ENCODE data around the gene UPK2. TPM values are rescaled to one million over a fixed set of nuclear protein-coding genes. Genes with fewer than 3 reads are reported as not detected.

Gene UPK2
- total RNA-seq, 1 donor from 2014 or later: not detected

- no peak for DNase-seq (ENCODE audit: low spot score)
- TF ChIP-seq CTCF (IDR thresholded peaks at IDR 0.05; ENCODE audit: unreplicated experiment): no peak
- Mint-ChIP-seq H3K27me3 (ENCODE audit: unreplicated experiment) (peaks cover 25% of the 10 kb centered on the region), H3K9me3 (ENCODE audit: unreplicated experiment) (no peaks in the 10 kb centered on the region), H3K27ac (ENCODE audit: unreplicated experiment) (no peak overlapping the region), H3K36me3 (ENCODE audit: low read depth, unreplicated experiment) (peaks cover 3% of the 10 kb centered on the region), H3K4me3 (ENCODE audit: unreplicated experiment) (peak overlapping the region; percentile 92), H3K4me1 (ENCODE audit: unreplicated experiment) (peaks cover 55% of the 10 kb centered on the region)
Observed at GRCh38 chr11:118922745-118923627, 33.1 kb upstream of the UPK2 start.

GRCh38 chr11:118923721-118924587, 32.1 kb upstream of the UPK2 start:
- Mint-ChIP-seq H3K4me1 (ENCODE audit: unreplicated experiment) (peaks cover 55% of the 10 kb centered on the region), H3K36me3 (ENCODE audit: low read depth, unreplicated experiment) (peaks cover 3% of the 10 kb centered on the region), H3K4me3 (ENCODE audit: unreplicated experiment) (peak overlapping the region; percentile 92), H3K27me3 (ENCODE audit: unreplicated experiment) (peaks cover 25% of the 10 kb centered on the region), H3K27ac (ENCODE audit: unreplicated experiment) (peak overlapping the region; percentile 37), H3K9me3 (ENCODE audit: unreplicated experiment) (no peaks in the 10 kb centered on the region)
- no peak for DNase-seq (ENCODE audit: low spot score)
- TF ChIP-seq CTCF (IDR thresholded peaks at IDR 0.05; ENCODE audit: unreplicated experiment): no peak

DNA sequence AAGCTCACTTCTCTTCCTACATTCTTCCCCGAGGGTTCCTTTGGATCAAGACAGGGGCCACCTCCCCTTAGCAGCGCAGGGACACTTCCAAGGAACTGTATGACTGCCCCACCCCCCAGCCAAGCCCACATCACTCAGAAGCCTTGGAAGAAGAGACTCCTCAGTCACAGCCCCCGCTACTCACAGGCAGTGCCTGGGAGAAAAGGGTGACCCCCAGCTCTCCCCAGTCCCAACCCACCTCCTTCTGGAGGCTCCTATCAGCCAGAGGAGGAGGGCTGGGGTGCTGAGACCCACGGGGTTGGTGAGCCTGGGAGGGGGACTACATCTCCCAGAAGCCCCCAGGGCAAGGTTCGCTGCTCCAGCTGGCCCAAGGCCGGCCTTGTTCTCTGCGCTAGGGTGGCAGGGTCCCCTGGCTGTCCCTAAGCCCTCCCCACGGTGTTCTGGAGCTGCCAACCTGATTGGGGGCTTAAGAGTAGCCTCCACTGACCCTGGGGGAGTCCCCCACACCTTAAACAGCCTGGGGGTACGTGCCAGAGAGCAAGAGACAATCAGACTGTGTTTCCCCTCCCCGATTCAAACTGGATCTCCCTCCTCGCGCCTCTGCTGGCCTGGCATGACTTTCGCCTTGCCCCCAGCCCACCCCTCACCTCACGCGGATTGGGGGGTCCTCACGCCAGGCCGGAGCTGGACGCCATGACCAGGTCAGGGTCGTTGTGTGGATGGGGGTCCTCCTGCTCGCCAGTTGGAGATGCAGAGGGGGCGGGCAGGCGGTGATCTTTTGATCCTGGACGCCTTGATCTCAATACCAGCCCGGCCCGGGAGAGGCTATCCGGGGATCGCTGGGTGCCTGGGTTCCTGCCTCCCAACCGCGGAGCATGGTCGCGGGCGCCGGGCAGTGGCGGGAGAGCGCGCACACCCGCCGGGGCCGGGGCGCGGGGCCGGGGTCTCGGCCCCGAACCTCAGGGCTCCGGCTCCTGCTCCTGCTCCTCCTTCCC, 31.2 kb upstream of the UPK2 start:
- Mint-ChIP-seq H3K9me3 (ENCODE audit: unreplicated experiment) (no peaks in the 10 kb centered on the region), H3K27me3 (ENCODE audit: unreplicated experiment) (peaks cover 25% of the 10 kb centered on the region), H3K4me3 (ENCODE audit: unreplicated experiment) (peak overlapping the region; percentile 92), H3K27ac (ENCODE audit: unreplicated experiment) (peak overlapping the region; percentile 83), H3K4me1 (ENCODE audit: unreplicated experiment) (peaks cover 47% of the 10 kb centered on the region), H3K36me3 (ENCODE audit: low read depth, unreplicated experiment) (peaks cover 3% of the 10 kb centered on the region)
- DNase-seq (ENCODE audit: low spot score): peak; percentile 63
- TF ChIP-seq CTCF (IDR thresholded peaks at IDR 0.05; ENCODE audit: unreplicated experiment): no peak

- peaks cover 3% of the 10 kb centered on the region for H3K36me3 Mint-ChIP-seq (ENCODE audit: low read depth, unreplicated experiment)
- H3K4me1 Mint-ChIP-seq (ENCODE audit: unreplicated experiment): peaks cover 39% of the 10 kb centered on the region
- peaks cover 19% of the 10 kb centered on the region for H3K27me3 Mint-ChIP-seq (ENCODE audit: unreplicated experiment)
- H3K27ac Mint-ChIP-seq (ENCODE audit: unreplicated experiment): no peak overlapping the region
- H3K4me3 Mint-ChIP-seq (ENCODE audit: unreplicated experiment): peak overlapping the region; percentile 97
- no peak for DNase-seq (ENCODE audit: low spot score)
- no peak for TF ChIP-seq CTCF (IDR thresholded peaks at IDR 0.05; ENCODE audit: unreplicated experiment)
- H3K9me3 Mint-ChIP-seq (ENCODE audit: unreplicated experiment): no peaks in the 10 kb centered on the region
Observed at GRCh38 chr11:118927554-118928100, 28.5 kb upstream of the UPK2 start.

Data from endothelial cell (in vitro differentiated cells).